Stomach (tissue), 4 donors: ENCODE results near the gene PHF21B.

Experiments used
- POLR2AphosphoS5 ChIP-seq, 3 donors: sonication (generic); formaldehyde crosslinking; IDR thresholded peaks; one replicate each; pipeline ENCODE4 v1.6.1; 2016; ENCODE audit warnings: antibody characterized with exemption in 3 of 3
- TF ChIP-seq, protein P1 (sequence below), 7 experiments: fragments of 450-650 bp in 4 of 7; fragments of 200-600 bp in 3 of 7; sonication (generic) in 3 of 7; IDR thresholded peaks; one replicate each; pipeline ENCODE4 v1.5.1; 2016 to 2019; ENCODE audit warnings: antibody characterized with exemption in 7 of 7, control low read depth in 2 of 7, mild to moderate bottlenecking in 1 of 7

DNA sequence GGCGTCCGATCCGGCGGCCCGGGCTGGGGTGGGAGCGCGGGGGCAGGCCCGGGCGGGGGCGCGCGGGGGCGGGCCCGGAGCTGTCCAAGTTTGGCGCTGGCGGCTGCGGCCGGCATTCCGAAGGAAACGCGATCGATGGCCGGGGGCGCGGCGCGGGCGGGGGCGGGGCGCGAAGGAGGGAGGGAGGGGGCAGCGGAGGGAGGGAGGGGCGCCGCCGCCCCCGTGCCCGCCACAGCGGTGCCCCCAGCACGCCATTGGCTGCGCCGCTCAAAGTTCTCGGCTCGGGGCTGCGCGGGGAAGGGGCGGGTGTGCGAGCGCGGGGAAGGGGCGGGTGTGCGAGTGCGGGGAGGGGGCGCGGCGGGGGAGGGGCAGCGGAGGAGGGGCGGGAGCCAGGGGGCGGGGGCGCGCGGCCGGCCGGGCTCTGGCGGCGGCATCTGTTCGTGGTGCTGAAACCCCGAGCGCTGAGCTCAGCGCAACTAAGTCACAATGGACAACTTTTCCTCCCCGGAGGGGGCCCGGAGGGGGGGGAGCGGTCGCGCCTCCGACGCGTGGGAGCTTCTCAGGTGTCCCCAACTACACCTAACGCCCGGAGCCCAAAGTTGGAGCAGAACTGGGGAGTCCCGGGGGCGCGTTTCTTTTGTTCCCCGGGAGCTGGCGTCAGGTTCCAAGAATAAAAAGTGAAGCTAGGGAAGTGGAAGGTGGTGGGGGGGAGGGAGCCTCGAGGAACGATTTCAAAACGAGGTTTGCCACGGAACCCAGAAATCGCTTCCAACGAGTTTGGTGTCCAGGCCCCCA, 2.2 kb downstream of the PHF21B start:
- TF ChIP-seq POLR2AphosphoS5 (IDR thresholded peaks at IDR 0.05): no peak
- TF ChIP-seq, protein P1, sequence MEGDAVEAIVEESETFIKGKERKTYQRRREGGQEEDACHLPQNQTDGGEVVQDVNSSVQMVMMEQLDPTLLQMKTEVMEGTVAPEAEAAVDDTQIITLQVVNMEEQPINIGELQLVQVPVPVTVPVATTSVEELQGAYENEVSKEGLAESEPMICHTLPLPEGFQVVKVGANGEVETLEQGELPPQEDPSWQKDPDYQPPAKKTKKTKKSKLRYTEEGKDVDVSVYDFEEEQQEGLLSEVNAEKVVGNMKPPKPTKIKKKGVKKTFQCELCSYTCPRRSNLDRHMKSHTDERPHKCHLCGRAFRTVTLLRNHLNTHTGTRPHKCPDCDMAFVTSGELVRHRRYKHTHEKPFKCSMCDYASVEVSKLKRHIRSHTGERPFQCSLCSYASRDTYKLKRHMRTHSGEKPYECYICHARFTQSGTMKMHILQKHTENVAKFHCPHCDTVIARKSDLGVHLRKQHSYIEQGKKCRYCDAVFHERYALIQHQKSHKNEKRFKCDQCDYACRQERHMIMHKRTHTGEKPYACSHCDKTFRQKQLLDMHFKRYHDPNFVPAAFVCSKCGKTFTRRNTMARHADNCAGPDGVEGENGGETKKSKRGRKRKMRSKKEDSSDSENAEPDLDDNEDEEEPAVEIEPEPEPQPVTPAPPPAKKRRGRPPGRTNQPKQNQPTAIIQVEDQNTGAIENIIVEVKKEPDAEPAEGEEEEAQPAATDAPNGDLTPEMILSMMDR (IDR thresholded peaks at IDR 0.05): no peak
